GM21390 (cell line): ENCODE results near the gene GRIA4.
A peak's percentile ranks its signal among the peaks of the same experiment; 100 is the strongest.
"Not testable (repeated sequence)": the region's sequence is repeated elsewhere in the genome, so short reads cannot be mapped to it uniquely, and the experiment has no call there.

Experiments used
- ATAC-seq: cut with Tn5 transposase; IDR thresholded peaks from one replicate; pipeline ENCODE4 v1.9.1; 2021; ENCODE audit not compliant: unreplicated experiment

GRIA4 gene

GRCh38 chr11:105986554-105986953 is 376.7 kb downstream of the GRIA4 start:
- no peak for ATAC-seq

GRCh38 chr11:105988197-105988596 is 378.3 kb downstream of the GRIA4 start:
- no peak for ATAC-seq

- no peak for ATAC-seq
These were observed 379.3 kb downstream of the GRIA4 start for GRCh38 chr11:105989124-105989523.

- no peak for ATAC-seq
These were observed 382.0 kb downstream of the GRIA4 start for GRCh38 chr11:105991888-105992287.

- ATAC-seq = peak; percentile 51
These were observed 391.6 kb downstream of the GRIA4 start for GRCh38 chr11:106001304-106002012.

- not testable (repeated sequence) for ATAC-seq
These were observed 393.2 kb downstream of the GRIA4 start for GRCh38 chr11:106003094-106003493.

GRCh38 chr11:106011481-106011880 is 401.6 kb downstream of the GRIA4 start:
- no peak for ATAC-seq

GRCh38 chr11:106012744-106013143 is 402.9 kb downstream of the GRIA4 start:
- ATAC-seq = no peak

- ATAC-seq = no peak
These were observed 404.2 kb downstream of the GRIA4 start for GRCh38 chr11:106014035-106014434.

- no peak for ATAC-seq
These were observed 404.7 kb downstream of the GRIA4 start for GRCh38 chr11:106014620-106015019.

GRCh38 chr11:106015066-106015465 is 405.2 kb downstream of the GRIA4 start:
- no peak for ATAC-seq

- ATAC-seq = no peak
These were observed 407.2 kb downstream of the GRIA4 start for GRCh38 chr11:106017093-106017492.

GRCh38 chr11:106021181-106021966 is 411.5 kb downstream of the GRIA4 start:
- ATAC-seq = peak; percentile 14

GRCh38 chr11:106021967-106022794 is 412.3 kb downstream of the GRIA4 start, which contains the start of gene MSANTD4:
MSANTD4 (minus strand) TSS chr11:106022240; CDS start chr11:106010917, 11,323 bp downstream.
- peak; percentile 97 for ATAC-seq

GRCh38 chr11:106022795-106023275 is 413.0 kb downstream of the GRIA4 start:
- ATAC-seq = no peak

GRCh38 chr11:106030609-106031008 is 420.7 kb downstream of the GRIA4 start:
- no peak for ATAC-seq

- no peak for ATAC-seq
These were observed 421.4 kb downstream of the GRIA4 start for GRCh38 chr11:106031202-106031810.
